K562 (cell line): Measurements from ENCODE around the gene CRK. TPM values are rescaled to one million over a fixed set of nuclear protein-coding genes. Genes with fewer than 3 reads are reported as not detected.

Experiments used
- CTBP1 ChIP-seq: fragments of 450-650 bp; IDR thresholded peaks from 2 replicates; pipeline ENCODE4 v1.6.1; 2016; ENCODE audit warnings: borderline replicate concordance
- NR2C2 ChIP-seq, 2 experiments: fragments of 200-800 bp in 1 of 2; sonication (Bioruptor generic) in 1 of 2; sonication (generic) in 1 of 2; formaldehyde crosslinking in 1 of 2; IDR thresholded peaks; 2 replicates each; pipeline versions ENCODE4 v1.6.1 to v1.8.0; 2016 to 2022; ENCODE audit warnings: mild to moderate bottlenecking in 1 of 2, missing compliant biosample characterization in 1 of 2, missing genetic modification characterization in 1 of 2, missing genetic modification reagents in 1 of 2
- RBFOX2 ChIP-seq: fragments of 200-400 bp; formaldehyde crosslinking; IDR thresholded peaks from 2 replicates; pipeline ENCODE4 v1.6.1; 2017; ENCODE audit warnings: low read depth, mild to moderate bottlenecking, low read length, moderate library complexity
- RHOXF2B ChIP-seq: fragments of 250-450 bp; sonication (Bioruptor Pico); conservative IDR thresholded peaks from 2 replicates; pipeline ENCODE4 v1.5.1; 2021
- STAG1 ChIP-seq: sonication (generic); formaldehyde crosslinking; IDR thresholded peaks from 2 replicates; pipeline ENCODE4 v1.5.0; 2020; ENCODE audit warnings: missing genetic modification reagents, borderline replicate concordance
- polyA plus RNA-seq, 8 experiments: library from polyadenylated mRNA; depleted of rRNA in 4 of 8; stranded (reverse) in 5 of 8; unstranded in 3 of 8; fragments of >200 nt; fragmentation: Nextera tagmentation in 2 of 8; fragmentation: Illumina TruSeq in 1 of 8; extraction: Ambion mirVana in 2 of 8; extraction: Trizol in 1 of 8; gene quantifications; 2 replicates each; pipeline versions ENCODE4 v1.2.1 to v1.2.3, GENCODE V29; 2011 to 2014; ENCODE audit warnings: inconsistent platforms in 1 of 8, missing spikeins in 1 of 8
- total RNA-seq, 7 experiments: library from RNA; depleted of rRNA in 6 of 7; stranded (reverse); fragments of >200 nt in 6 of 7; fragmentation: Illumina TruSeq in 2 of 7; extraction: Trizol in 2 of 7; gene quantifications; 2 replicates each; pipeline versions ENCODE4 v1.2.1 to v1.2.3, GENCODE V29; 2011 to 2021; ENCODE audit warnings: low replicate concordance in 1 of 7
- TF ChIP-seq, protein P1 (sequence below): IDR thresholded peaks from 2 replicates; pipeline ENCODE4 v1.6.1; 2011; ENCODE audit warnings: borderline replicate concordance, low read depth, mild to moderate bottlenecking, moderate library complexity, low read length; ENCODE audit not compliant: insufficient read depth, poor library complexity, severe bottlenecking
- TF ChIP-seq, protein P2 (sequence below), 2 experiments: IDR thresholded peaks; 2 replicates each; pipeline ENCODE4 v1.6.1; 2012; ENCODE audit warnings: improper control_type of control experiment in 2 of 2, low read depth in 2 of 2, low read length in 2 of 2, borderline replicate concordance in 1 of 2
- TF ChIP-seq, protein P3 (sequence below): conservative IDR thresholded peaks from 2 replicates; pipeline ENCODE4 v1.6.1; 2011; ENCODE audit warnings: low read depth, mild to moderate bottlenecking, low read length; ENCODE audit not compliant: control insufficient read depth
- TF ChIP-seq, protein P4 (sequence below): fragments of 250-450 bp; sonication (Bioruptor Pico); IDR thresholded peaks from 2 replicates; pipeline ENCODE4 v1.4.0; 2020
- TF ChIP-seq, protein P5 (sequence below), 2 experiments: fragments of 200-800 bp in 1 of 2; sonication (Bioruptor generic) in 1 of 2; sonication (generic) in 1 of 2; formaldehyde crosslinking in 1 of 2; IDR thresholded peaks in 1 of 2; conservative IDR thresholded peaks in 1 of 2; 2 replicates each; pipeline versions ENCODE4 v1.5.0 to v1.6.1; 2016 to 2020; ENCODE audit warnings: missing compliant biosample characterization in 1 of 2, missing genetic modification characterization in 1 of 2, missing genetic modification reagents in 1 of 2

CRK gene
- total and polyA plus RNA-seq, 9 of the 15 experiments (the other 6 are each of a cell fraction or from before 2014, with no cell fraction given): 13.1 to 40.2 (median 26.1) TPM

DNA sequence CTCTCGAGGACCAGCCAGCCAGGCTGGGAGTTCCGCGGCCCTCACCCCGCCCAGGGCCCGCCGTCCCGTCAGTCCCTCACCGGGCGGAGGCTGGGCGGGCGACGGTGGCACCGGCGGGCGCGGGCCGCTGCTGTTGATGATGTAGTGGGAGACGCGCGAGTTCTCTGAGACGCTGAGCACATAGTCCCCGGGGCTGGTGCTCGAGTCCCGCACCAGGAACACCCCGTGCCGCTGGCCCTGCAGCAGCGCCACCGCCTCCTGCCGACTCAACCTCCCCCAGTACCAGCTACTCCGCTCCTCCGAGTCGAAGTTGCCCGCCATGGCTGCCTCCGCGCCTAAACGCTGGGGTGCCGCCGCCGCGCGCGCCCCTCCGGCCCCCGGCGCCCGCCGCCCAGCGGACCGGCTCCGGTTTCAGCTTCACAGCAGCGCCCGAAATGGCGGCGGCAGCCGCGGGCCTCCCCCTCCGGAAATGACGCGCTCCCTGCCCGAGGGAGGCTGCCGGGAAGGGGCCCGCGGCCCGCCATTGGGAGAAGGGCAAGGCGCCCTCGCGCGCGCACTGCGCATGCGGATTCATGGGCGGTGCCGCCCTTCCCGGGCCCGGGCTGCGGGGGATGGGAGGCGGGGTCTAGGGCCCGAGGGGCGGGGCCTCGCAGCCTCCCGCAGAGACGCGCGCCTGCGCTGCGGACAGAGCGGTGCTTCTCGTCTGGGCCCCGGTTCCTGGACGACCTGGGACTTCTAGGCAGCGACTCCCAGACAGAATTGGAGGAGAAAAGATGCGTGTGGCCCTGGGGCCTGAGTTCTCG lies at the start of gene CRK (continued):
- TF ChIP-seq, protein P1, sequence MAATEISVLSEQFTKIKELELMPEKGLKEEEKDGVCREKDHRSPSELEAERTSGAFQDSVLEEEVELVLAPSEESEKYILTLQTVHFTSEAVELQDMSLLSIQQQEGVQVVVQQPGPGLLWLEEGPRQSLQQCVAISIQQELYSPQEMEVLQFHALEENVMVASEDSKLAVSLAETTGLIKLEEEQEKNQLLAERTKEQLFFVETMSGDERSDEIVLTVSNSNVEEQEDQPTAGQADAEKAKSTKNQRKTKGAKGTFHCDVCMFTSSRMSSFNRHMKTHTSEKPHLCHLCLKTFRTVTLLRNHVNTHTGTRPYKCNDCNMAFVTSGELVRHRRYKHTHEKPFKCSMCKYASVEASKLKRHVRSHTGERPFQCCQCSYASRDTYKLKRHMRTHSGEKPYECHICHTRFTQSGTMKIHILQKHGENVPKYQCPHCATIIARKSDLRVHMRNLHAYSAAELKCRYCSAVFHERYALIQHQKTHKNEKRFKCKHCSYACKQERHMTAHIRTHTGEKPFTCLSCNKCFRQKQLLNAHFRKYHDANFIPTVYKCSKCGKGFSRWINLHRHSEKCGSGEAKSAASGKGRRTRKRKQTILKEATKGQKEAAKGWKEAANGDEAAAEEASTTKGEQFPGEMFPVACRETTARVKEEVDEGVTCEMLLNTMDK: peak; percentile 57
- TF ChIP-seq, protein P2, sequence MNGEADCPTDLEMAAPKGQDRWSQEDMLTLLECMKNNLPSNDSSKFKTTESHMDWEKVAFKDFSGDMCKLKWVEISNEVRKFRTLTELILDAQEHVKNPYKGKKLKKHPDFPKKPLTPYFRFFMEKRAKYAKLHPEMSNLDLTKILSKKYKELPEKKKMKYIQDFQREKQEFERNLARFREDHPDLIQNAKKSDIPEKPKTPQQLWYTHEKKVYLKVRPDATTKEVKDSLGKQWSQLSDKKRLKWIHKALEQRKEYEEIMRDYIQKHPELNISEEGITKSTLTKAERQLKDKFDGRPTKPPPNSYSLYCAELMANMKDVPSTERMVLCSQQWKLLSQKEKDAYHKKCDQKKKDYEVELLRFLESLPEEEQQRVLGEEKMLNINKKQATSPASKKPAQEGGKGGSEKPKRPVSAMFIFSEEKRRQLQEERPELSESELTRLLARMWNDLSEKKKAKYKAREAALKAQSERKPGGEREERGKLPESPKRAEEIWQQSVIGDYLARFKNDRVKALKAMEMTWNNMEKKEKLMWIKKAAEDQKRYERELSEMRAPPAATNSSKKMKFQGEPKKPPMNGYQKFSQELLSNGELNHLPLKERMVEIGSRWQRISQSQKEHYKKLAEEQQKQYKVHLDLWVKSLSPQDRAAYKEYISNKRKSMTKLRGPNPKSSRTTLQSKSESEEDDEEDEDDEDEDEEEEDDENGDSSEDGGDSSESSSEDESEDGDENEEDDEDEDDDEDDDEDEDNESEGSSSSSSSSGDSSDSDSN (IDR thresholded peaks at IDR 0.05; ENCODE audit: borderline replicate concordance in 1 of 2, low read depth in 2 of 2, low read length in 2 of 2): peak in 1 of 2 experiments; percentile 75; a peak in 1 of 4 replicates
- TF ChIP-seq, protein P3, sequence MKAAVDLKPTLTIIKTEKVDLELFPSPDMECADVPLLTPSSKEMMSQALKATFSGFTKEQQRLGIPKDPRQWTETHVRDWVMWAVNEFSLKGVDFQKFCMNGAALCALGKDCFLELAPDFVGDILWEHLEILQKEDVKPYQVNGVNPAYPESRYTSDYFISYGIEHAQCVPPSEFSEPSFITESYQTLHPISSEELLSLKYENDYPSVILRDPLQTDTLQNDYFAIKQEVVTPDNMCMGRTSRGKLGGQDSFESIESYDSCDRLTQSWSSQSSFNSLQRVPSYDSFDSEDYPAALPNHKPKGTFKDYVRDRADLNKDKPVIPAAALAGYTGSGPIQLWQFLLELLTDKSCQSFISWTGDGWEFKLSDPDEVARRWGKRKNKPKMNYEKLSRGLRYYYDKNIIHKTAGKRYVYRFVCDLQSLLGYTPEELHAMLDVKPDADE: peak; percentile 86
- TF ChIP-seq NR2C2 (CRISPR knock-in tag; IDR thresholded peaks at IDR 0.05) (0 out of 2 replicates have a peak, but pooled peaks have one; percentile 22), NR2C2 (tag; IDR thresholded peaks at IDR 0.05) (peak; percentile 49; the same call in 1 of the 2 replicates), STAG1 (CRISPR knock-in tag) (peak; percentile 19; the same call in 1 of the 2 replicates), RHOXF2B (CRISPR knock-in tag) (no peak), RBFOX2 (peak; percentile 95), CTBP1 (0 out of 2 replicates have a peak, but pooled peaks have one; percentile 32)
- TF ChIP-seq, protein P4, sequence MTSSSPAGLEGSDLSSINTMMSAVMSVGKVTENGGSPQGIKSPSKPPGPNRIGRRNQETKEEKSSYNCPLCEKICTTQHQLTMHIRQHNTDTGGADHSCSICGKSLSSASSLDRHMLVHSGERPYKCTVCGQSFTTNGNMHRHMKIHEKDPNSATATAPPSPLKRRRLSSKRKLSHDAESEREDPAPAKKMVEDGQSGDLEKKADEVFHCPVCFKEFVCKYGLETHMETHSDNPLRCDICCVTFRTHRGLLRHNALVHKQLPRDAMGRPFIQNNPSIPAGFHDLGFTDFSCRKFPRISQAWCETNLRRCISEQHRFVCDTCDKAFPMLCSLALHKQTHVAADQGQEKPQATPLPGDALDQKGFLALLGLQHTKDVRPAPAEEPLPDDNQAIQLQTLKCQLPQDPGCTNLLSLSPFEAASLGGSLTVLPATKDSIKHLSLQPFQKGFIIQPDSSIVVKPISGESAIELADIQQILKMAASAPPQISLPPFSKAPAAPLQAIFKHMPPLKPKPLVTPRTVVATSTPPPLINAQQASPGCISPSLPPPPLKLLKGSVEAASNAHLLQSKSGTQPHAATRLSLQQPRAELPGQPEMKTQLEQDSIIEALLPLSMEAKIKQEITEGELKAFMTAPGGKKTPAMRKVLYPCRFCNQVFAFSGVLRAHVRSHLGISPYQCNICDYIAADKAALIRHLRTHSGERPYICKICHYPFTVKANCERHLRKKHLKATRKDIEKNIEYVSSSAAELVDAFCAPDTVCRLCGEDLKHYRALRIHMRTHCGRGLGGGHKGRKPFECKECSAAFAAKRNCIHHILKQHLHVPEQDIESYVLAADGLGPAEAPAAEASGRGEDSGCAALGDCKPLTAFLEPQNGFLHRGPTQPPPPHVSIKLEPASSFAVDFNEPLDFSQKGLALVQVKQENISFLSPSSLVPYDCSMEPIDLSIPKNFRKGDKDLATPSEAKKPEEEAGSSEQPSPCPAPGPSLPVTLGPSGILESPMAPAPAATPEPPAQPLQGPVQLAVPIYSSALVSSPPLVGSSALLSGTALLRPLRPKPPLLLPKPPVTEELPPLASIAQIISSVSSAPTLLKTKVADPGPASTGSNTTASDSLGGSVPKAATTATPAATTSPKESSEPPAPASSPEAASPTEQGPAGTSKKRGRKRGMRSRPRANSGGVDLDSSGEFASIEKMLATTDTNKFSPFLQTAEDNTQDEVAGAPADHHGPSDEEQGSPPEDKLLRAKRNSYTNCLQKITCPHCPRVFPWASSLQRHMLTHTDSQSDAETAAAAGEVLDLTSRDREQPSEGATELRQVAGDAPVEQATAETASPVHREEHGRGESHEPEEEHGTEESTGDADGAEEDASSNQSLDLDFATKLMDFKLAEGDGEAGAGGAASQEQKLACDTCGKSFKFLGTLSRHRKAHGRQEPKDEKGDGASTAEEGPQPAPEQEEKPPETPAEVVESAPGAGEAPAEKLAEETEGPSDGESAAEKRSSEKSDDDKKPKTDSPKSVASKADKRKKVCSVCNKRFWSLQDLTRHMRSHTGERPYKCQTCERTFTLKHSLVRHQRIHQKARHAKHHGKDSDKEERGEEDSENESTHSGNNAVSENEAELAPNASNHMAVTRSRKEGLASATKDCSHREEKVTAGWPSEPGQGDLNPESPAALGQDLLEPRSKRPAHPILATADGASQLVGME (CRISPR knock-in tag): no peak; the same call in 1 of the 2 replicates
- TF ChIP-seq, protein P5, sequence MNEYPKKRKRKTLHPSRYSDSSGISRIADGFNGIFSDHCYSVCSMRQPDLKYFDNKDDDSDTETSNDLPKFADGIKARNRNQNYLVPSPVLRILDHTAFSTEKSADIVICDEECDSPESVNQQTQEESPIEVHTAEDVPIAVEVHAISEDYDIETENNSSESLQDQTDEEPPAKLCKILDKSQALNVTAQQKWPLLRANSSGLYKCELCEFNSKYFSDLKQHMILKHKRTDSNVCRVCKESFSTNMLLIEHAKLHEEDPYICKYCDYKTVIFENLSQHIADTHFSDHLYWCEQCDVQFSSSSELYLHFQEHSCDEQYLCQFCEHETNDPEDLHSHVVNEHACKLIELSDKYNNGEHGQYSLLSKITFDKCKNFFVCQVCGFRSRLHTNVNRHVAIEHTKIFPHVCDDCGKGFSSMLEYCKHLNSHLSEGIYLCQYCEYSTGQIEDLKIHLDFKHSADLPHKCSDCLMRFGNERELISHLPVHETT (CRISPR knock-in tag; conservative IDR thresholded peaks at IDR 0.05 in 1 of 2, IDR thresholded peaks at IDR 0.05 in 1 of 2): peak in 1 of 2 experiments; percentile 96; a peak in 2 of 4 replicates
